ENCODE results near the gene CNTNAP5. TPM values are rescaled to one million over a fixed set of nuclear protein-coding genes. Genes with fewer than 3 reads are reported as not detected.

Gene CNTNAP5
- total RNA-seq, 1 donor, result not detected

GRCh38 chr2:124524155-124524915, 499.2 kb downstream of the CNTNAP5 start:
- no peak for DNase-seq (ENCODE audit: low read depth)
- TF ChIP-seq CTCF (IDR thresholded peaks at IDR 0.05; ENCODE audit: insufficient read depth, low read depth, low read length), result no peak
- no peak overlapping the region for H3K4me3 ChIP-seq (ENCODE audit: low read depth, low read length)

GRCh38 chr2:124526221-124526620, 501.1 kb downstream of the CNTNAP5 start:
- H3K4me3 ChIP-seq (ENCODE audit: low read depth, low read length), result no peak overlapping the region
- TF ChIP-seq CTCF (IDR thresholded peaks at IDR 0.05; ENCODE audit: insufficient read depth, low read depth, low read length), result no peak
- DNase-seq (ENCODE audit: low read depth), result no peak

- no peak overlapping the region for H3K4me3 ChIP-seq (ENCODE audit: low read depth, low read length)
- DNase-seq (ENCODE audit: low read depth), result no peak
- no peak for TF ChIP-seq CTCF (IDR thresholded peaks at IDR 0.05; ENCODE audit: insufficient read depth, low read depth, low read length)
Measured at GRCh38 chr2:124530203-124530602, 505.1 kb downstream of the CNTNAP5 start.

- no peak for TF ChIP-seq CTCF (IDR thresholded peaks at IDR 0.05; ENCODE audit: insufficient read depth, low read depth, low read length)
- DNase-seq (ENCODE audit: low read depth), result no peak
- no peak overlapping the region for H3K4me3 ChIP-seq (ENCODE audit: low read depth, low read length)
Measured at GRCh38 chr2:124533226-124533954, 508.3 kb downstream of the CNTNAP5 start.

- TF ChIP-seq CTCF (IDR thresholded peaks at IDR 0.05; ENCODE audit: insufficient read depth, low read depth, low read length), result no peak
- H3K4me3 ChIP-seq (ENCODE audit: low read depth, low read length), result no peak overlapping the region
- no peak for DNase-seq (ENCODE audit: low read depth)
Measured at GRCh38 chr2:124534028-124534427, 508.9 kb downstream of the CNTNAP5 start.

- no peak overlapping the region for H3K4me3 ChIP-seq (ENCODE audit: low read depth, low read length)
- TF ChIP-seq CTCF (IDR thresholded peaks at IDR 0.05; ENCODE audit: insufficient read depth, low read depth, low read length), result no peak
- DNase-seq (ENCODE audit: low read depth), result no peak
Measured at GRCh38 chr2:124535816-124536215, 510.7 kb downstream of the CNTNAP5 start.
